Mammary epithelial cell (primary cell): ENCODE data around the gene CBX2.

ENCODE experiments used
- EZH2 ChIP-seq: IDR thresholded peaks from 2 replicates; pipeline ENCODE4 v1.6.1; 2012; ENCODE audit warnings: low read length, inconsistent platforms, borderline replicate concordance
- TF ChIP-seq, protein P1 (sequence below), 2 donors: IDR thresholded peaks in 1 of 2; conservative IDR thresholded peaks in 1 of 2; 2 replicates each; pipeline ENCODE4 v1.5.1; 2011 to 2012; ENCODE audit warnings: inconsistent platforms in 2 of 2, low read length in 2 of 2, mild to moderate bottlenecking in 2 of 2, control low read depth in 1 of 2, low read depth in 1 of 2; ENCODE audit not compliant: insufficient read depth in 1 of 2; ENCODE audit errors: extremely low read depth in 1 of 2

DNA sequence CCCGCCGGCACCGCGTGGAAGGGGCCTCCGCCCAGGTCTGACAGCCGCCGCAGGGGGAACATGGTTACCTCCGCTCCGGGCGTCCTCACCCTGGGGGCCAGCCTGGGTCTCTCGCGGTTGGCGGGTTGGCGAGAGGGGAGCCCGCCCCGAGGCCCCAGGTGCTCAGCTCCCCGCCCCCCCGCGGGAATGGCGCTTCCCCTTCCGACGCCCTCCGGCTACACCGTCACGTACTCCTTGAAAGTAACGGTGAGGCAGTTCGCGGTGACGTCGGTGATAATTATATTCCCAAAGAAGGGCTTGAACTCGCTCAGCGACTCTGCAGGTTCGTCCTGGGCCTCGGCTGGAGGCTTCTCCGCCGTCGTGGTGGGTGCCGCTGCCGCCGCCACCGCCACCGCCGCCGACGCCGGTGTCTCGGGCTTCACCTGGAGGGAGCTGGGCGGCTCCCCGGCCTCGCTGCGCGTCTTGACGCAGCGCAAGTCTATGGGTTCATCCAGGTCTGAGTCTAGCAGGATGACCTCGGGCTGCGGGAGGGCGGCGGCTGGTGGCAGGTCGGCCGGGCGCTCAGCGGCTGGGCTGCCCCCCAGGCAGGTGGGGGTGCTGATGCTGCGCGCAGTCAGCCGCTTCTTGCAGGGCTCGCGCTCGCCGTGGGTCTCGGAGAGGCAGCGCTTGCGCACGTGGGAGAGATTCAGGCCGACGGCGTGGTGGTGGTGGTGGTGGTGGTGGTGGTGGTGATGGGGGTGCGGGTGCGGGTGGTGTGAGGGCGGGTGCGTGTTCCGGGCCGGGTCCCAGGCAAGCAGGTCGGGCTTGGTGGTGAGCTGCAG is 56.0 kb downstream of the CBX2 start:
- TF ChIP-seq EZH2 = no peak
- TF ChIP-seq, protein P1, sequence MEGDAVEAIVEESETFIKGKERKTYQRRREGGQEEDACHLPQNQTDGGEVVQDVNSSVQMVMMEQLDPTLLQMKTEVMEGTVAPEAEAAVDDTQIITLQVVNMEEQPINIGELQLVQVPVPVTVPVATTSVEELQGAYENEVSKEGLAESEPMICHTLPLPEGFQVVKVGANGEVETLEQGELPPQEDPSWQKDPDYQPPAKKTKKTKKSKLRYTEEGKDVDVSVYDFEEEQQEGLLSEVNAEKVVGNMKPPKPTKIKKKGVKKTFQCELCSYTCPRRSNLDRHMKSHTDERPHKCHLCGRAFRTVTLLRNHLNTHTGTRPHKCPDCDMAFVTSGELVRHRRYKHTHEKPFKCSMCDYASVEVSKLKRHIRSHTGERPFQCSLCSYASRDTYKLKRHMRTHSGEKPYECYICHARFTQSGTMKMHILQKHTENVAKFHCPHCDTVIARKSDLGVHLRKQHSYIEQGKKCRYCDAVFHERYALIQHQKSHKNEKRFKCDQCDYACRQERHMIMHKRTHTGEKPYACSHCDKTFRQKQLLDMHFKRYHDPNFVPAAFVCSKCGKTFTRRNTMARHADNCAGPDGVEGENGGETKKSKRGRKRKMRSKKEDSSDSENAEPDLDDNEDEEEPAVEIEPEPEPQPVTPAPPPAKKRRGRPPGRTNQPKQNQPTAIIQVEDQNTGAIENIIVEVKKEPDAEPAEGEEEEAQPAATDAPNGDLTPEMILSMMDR (conservative IDR thresholded peaks at IDR 0.05 in 1 of 2, IDR thresholded peaks at IDR 0.05 in 1 of 2; ENCODE audit: extremely low read depth in 1 of 2, insufficient read depth in 1 of 2, low read depth in 1 of 2, low read length in 2 of 2) = no peak
